Hair follicular keratinocyte (primary cell): ENCODE measurements around the gene GABRG2. TPM values are rescaled to one million over a fixed set of nuclear protein-coding genes. Genes with fewer than 3 reads are reported as not detected.

ENCODE experiments used
- total RNA-seq: library from RNA; depleted of rRNA; stranded (reverse); fragments of >200 nt; gene quantifications from 2 replicates; pipeline ENCODE4 v1.2.3, GENCODE V29; 2015

The GABRG2 gene
- not detected in 2 replicates for total RNA-seq

DNA sequence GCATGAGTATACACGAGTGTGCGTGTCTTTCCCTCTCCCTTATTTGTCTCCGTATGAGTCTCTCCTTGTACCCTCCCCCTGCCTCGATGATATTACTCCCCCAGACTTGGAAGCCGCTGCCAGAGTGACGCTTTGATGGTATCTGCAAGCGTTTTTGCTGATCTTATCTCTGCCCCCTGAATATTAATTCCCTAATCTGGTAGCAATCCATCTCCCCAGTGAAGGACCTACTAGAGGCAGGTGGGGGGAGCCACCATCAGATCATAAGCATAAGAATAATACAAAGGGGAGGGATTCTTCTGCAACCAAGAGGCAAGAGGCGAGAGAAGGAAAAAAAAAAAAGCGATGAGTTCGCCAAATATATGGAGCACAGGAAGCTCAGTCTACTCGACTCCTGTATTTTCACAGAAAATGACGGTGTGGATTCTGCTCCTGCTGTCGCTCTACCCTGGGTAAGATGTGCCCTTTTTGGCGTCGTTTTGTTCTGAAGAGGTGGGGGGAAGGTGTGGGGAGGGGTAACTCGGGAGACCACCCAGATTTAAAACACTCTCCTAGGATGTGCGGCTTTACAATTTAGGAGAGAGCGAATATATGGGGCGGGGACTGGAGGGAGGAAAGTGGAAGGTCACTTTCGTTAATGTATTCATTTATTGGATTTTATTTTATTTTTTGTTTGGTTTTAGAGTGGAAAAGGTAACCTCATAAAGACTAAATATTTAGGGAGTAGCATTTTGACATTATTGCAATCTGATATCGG is at the start of gene GABRG2:
Gene GABRG2, plus strand, starts transcription at position 119 of the 757 bp plus-strand sequence. Its CDS starts 227 bp downstream, at position 346.

Other genes starting within 250 kb of the GABRG2 start
- not detected in 2 replicates for gene GABRA1, start 219.7 kb upstream of the GABRG2 start, total RNA-seq